ENCODE results near the gene CDKN2B.
A peak's percentile ranks its signal among the peaks of the same experiment; 100 is the strongest.

Gene CDKN2B

DNA sequence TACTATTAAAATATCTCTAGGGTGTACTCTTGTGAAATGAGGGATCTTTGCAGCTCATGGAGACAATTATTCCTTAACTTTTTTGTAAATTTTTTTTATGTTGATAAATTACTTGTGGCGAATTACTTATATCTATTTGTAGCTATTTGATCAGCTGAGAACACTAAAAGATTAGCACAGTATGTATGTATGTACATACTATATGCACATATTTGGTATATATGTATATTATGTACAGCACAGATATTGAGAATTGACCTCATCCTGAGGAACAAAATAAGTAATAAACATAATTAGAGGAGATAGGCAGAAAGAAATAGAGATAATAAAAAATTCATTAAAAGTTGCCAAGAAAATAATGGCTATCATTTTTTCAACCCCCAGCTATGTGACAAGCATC lies 26.7 kb downstream of the CDKN2B start:
- POLR2A ChIA-PET = no interaction called here

GRCh38 chr9:21976334-21976875 lies 32.7 kb downstream of the CDKN2B start:
- DNase-seq = no peak
- ChIA-PET CTCF (interaction anchor here (1.0 kb wide), 2 partner anchors 9 to 11 kb away, joined by 3 read pairs; no protein-coding TSS in a partner anchor), POLR2A (no interaction called here)
- Histone ChIP-seq H3K27ac (ENCODE audit: insufficient read depth in 1 of 2, low read depth in 1 of 2, low read length in 2 of 2, poor library complexity in 1 of 2, severe bottlenecking in 2 of 2) (no peak overlapping the region), H3K4me1 (ENCODE audit: control extremely low read depth in 1 of 4, control insufficient read depth in 4 of 4, insufficient read depth in 4 of 4, low read length in 3 of 4) (peaks cover 0 to 13% (median 7%) of the 10 kb centered on the region in 4 experiments), H3K9me3 (ENCODE audit: control extremely low read depth in 1 of 5, control insufficient read depth in 4 of 5, insufficient read depth in 2 of 5, low read depth in 1 of 5, low read length in 4 of 5) (peaks cover 0 to 2% (median 0%) of the 10 kb centered on the region in 5 experiments), H3K27me3 (replicated peaks in 2 of 5; ENCODE audit: control insufficient read depth in 4 of 5, insufficient read depth in 5 of 5, low read length in 4 of 5) (peaks cover 39 to 96% (median 68%) of the 10 kb centered on the region in 5 experiments), H3K4me3 (ENCODE audit: control insufficient read depth in 1 of 7, extremely low read depth in 1 of 7, insufficient read depth in 4 of 7, low read depth in 2 of 7, low read length in 6 of 7) (no peak overlapping the region), H3K36me3 (ENCODE audit: control insufficient read depth in 4 of 4, insufficient read depth in 4 of 4, low read length in 3 of 4) (no peaks in the 10 kb centered on the region)
- 19% methylated on average over 12 of the region's 19 CpGs for WGBS (ENCODE audit: insufficient coverage)

More for the DNA sequence above, 26.7 kb downstream of the CDKN2B start:
- H3K27me3 ChIP-seq (replicated peaks in 2 of 5; ENCODE audit: control insufficient read depth in 4 of 5, insufficient read depth in 5 of 5, low read length in 4 of 5) = peaks cover 15 to 90% (median 51%) of the 10 kb centered on the region in 5 experiments
- CTCF ChIA-PET = interaction anchor here (0.5 to 2.8 kb wide), 4 partner anchors 14 to 440 kb away, joined by 3 to 12 read pairs (median 6); no protein-coding TSS in a partner anchor
- H3K27ac ChIP-seq (ENCODE audit: insufficient read depth in 1 of 2, low read depth in 1 of 2, low read length in 2 of 2, poor library complexity in 1 of 2, severe bottlenecking in 2 of 2) = no peak overlapping the region
- H3K4me3 ChIP-seq (ENCODE audit: control insufficient read depth in 1 of 7, extremely low read depth in 1 of 7, insufficient read depth in 4 of 7, low read depth in 2 of 7, low read length in 6 of 7) = no peak overlapping the region
- no peaks in the 10 kb centered on the region for H3K36me3 ChIP-seq (ENCODE audit: control insufficient read depth in 4 of 4, insufficient read depth in 4 of 4, low read length in 3 of 4)
- no CpG with 5 or more reads among the region's 1 CpG for WGBS (ENCODE audit: insufficient coverage)
- H3K9me3 ChIP-seq (ENCODE audit: control extremely low read depth in 1 of 5, control insufficient read depth in 4 of 5, insufficient read depth in 2 of 5, low read depth in 1 of 5, low read length in 4 of 5) = peaks cover 0 to 2% (median 0%) of the 10 kb centered on the region in 5 experiments
- H3K4me1 ChIP-seq (ENCODE audit: control extremely low read depth in 1 of 4, control insufficient read depth in 4 of 4, insufficient read depth in 4 of 4, low read length in 3 of 4) = no peaks in the 10 kb centered on the region
- no peak for DNase-seq

DNA sequence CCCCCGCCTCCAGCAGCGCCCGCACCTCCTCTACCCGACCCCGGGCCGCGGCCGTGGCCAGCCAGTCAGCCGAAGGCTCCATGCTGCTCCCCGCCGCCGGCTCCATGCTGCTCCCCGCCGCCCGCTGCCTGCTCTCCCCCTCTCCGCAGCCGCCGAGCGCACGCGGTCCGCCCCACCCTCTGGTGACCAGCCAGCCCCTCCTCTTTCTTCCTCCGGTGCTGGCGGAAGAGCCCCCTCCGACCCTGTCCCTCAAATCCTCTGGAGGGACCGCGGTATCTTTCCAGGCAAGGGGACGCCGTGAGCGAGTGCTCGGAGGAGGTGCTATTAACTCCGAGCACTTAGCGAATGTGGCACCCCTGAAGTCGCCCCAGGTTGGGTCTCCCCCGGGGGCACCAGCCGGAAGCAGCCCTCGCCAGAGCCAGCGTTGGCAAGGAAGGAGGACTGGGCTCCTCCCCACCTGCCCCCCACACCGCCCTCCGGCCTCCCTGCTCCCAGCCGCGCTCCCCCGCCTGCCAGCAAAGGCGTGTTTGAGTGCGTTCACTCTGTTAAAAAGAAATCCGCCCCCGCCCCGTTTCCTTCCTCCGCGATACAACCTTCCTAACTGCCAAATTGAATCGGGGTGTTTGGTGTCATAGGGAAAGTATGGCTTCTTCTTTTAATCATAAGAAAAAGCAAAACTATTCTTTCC lies 34.2 kb downstream of the CDKN2B start:
- Histone ChIP-seq H3K4me3 (ENCODE audit: control insufficient read depth in 1 of 7, extremely low read depth in 1 of 7, insufficient read depth in 4 of 7, low read depth in 2 of 7, low read length in 6 of 7) (peak overlapping the region in 6 of 7 experiments; percentile 19 to 51 (median 38)), H3K27ac (ENCODE audit: insufficient read depth in 1 of 2, low read depth in 1 of 2, low read length in 2 of 2, poor library complexity in 1 of 2, severe bottlenecking in 2 of 2) (no peak overlapping the region), H3K27me3 (replicated peaks in 2 of 5; ENCODE audit: control insufficient read depth in 4 of 5, insufficient read depth in 5 of 5, low read length in 4 of 5) (peaks cover 49 to 100% (median 63%) of the 10 kb centered on the region in 5 experiments), H3K4me1 (ENCODE audit: control extremely low read depth in 1 of 4, control insufficient read depth in 4 of 4, insufficient read depth in 4 of 4, low read length in 3 of 4) (peaks cover 0 to 13% (median 7%) of the 10 kb centered on the region in 4 experiments), H3K9me3 (ENCODE audit: control extremely low read depth in 1 of 5, control insufficient read depth in 4 of 5, insufficient read depth in 2 of 5, low read depth in 1 of 5, low read length in 4 of 5) (peaks cover 0 to 10% (median 2%) of the 10 kb centered on the region in 5 experiments), H3K36me3 (ENCODE audit: control insufficient read depth in 4 of 4, insufficient read depth in 4 of 4, low read length in 3 of 4) (no peaks in the 10 kb centered on the region)
- ChIA-PET CTCF (interaction anchor here (1.9 kb wide), 1 partner anchor 9 kb away, joined by 5 read pairs; no protein-coding TSS in a partner anchor), POLR2A (no interaction called here)
- WGBS (ENCODE audit: insufficient coverage) = under 1% methylated on average over 33 of the region's 51 CpGs
- peak in 1 of 3 donors; percentile 60 for DNase-seq

DNA sequence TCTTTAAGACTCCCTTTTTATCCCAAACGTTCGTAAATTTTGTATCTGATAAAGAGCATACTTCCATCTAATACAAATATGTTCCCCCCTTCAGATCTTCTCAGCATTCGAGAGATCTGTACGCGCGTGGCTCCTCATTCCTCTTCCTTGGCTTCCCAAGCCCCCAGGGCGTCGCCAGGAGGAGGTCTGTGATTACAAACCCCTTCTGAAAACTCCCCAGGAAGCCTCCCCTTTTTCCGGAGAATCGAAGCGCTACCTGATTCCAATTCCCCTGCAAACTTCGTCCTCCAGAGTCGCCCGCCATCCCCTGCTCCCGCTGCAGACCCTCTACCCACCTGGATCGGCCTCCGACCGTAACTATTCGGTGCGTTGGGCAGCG lies 34.8 kb downstream of the CDKN2B start:
- CTCF ChIA-PET = interaction anchor here (1.9 kb wide), 1 partner anchor 9 kb away, joined by 5 read pairs; no protein-coding TSS in a partner anchor
- H3K27me3 ChIP-seq (replicated peaks in 2 of 5; ENCODE audit: control insufficient read depth in 4 of 5, insufficient read depth in 5 of 5, low read length in 4 of 5) = peaks cover 49 to 100% (median 61%) of the 10 kb centered on the region in 5 experiments
- POLR2A ChIA-PET = no interaction called here

DNA sequence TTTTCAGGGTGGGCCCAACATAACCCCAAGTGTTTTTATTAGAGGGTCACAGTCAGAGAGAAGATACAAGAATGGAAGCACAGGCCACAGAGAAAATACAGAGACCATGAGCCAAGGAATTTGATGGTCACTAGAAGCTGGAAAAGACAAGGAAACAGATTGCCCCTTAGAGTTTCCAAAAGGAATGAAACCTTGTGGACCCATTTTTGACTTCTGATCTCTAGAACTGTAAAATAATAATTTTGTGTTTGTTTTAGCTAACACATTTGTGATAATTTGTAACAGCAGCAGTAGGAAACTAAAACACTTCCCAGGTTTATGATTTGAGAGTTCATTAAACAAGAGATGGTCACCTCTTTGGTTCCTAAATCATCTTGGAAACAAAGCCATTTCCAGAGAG lies 36.7 kb downstream of the CDKN2B start:
- peaks cover 54 to 100% (median 65%) of the 10 kb centered on the region in 5 experiments for H3K27me3 ChIP-seq (replicated peaks in 2 of 5; ENCODE audit: control insufficient read depth in 4 of 5, insufficient read depth in 5 of 5, low read length in 4 of 5)

More for the DNA sequence above, 34.8 kb downstream of the CDKN2B start:
- peak in 1 of 3 donors; percentile 13 for DNase-seq
- WGBS (ENCODE audit: insufficient coverage) = 4% methylated on average over 15 of the region's 21 CpGs
- peak overlapping the region in 4 of 7 experiments; percentile 26 to 51 (median 40) for H3K4me3 ChIP-seq (ENCODE audit: control insufficient read depth in 1 of 7, extremely low read depth in 1 of 7, insufficient read depth in 4 of 7, low read depth in 2 of 7, low read length in 6 of 7)
- peaks cover 0 to 13% (median 7%) of the 10 kb centered on the region in 4 experiments for H3K4me1 ChIP-seq (ENCODE audit: control extremely low read depth in 1 of 4, control insufficient read depth in 4 of 4, insufficient read depth in 4 of 4, low read length in 3 of 4)
- peaks cover 0 to 14% (median under 1%) of the 10 kb centered on the region in 5 experiments for H3K9me3 ChIP-seq (ENCODE audit: control extremely low read depth in 1 of 5, control insufficient read depth in 4 of 5, insufficient read depth in 2 of 5, low read depth in 1 of 5, low read length in 4 of 5)
- H3K27ac ChIP-seq (ENCODE audit: insufficient read depth in 1 of 2, low read depth in 1 of 2, low read length in 2 of 2, poor library complexity in 1 of 2, severe bottlenecking in 2 of 2) = no peak overlapping the region
- H3K36me3 ChIP-seq (ENCODE audit: control insufficient read depth in 4 of 4, insufficient read depth in 4 of 4, low read length in 3 of 4) = no peaks in the 10 kb centered on the region

GRCh38 chr9:21970800-21971640 lies 38.1 kb downstream of the CDKN2B start:
- ChIA-PET CTCF (interaction anchor here (0.7 to 3.2 kb wide), 9 partner anchors 16 to 155 kb away, joined by 3 to 10 read pairs (median 4); partner anchors contain the start of genes CDKN2A, CDKN2B and CDKN2B-AS1), POLR2A (no interaction called here)
- Histone ChIP-seq H3K36me3 (ENCODE audit: control insufficient read depth in 4 of 4, insufficient read depth in 4 of 4, low read length in 3 of 4) (no peaks in the 10 kb centered on the region), H3K9me3 (ENCODE audit: control extremely low read depth in 1 of 5, control insufficient read depth in 4 of 5, insufficient read depth in 2 of 5, low read depth in 1 of 5, low read length in 4 of 5) (peaks cover 0 to 23% (median 9%) of the 10 kb centered on the region in 5 experiments), H3K27me3 (replicated peaks in 2 of 5; ENCODE audit: control insufficient read depth in 4 of 5, insufficient read depth in 5 of 5, low read length in 4 of 5) (peaks cover 49 to 99% (median 65%) of the 10 kb centered on the region in 5 experiments), H3K4me3 (ENCODE audit: control insufficient read depth in 1 of 7, extremely low read depth in 1 of 7, insufficient read depth in 4 of 7, low read depth in 2 of 7, low read length in 6 of 7) (no peak overlapping the region), H3K4me1 (ENCODE audit: control extremely low read depth in 1 of 4, control insufficient read depth in 4 of 4, insufficient read depth in 4 of 4, low read length in 3 of 4) (peaks cover 0 to 25% (median 15%) of the 10 kb centered on the region in 4 experiments), H3K27ac (ENCODE audit: insufficient read depth in 1 of 2, low read depth in 1 of 2, low read length in 2 of 2, poor library complexity in 1 of 2, severe bottlenecking in 2 of 2) (no peak overlapping the region)
- DNase-seq = peak in 1 of 3 donors; percentile 19
- 6% methylated on average over 38 of the region's 45 CpGs for WGBS (ENCODE audit: insufficient coverage)

More for the DNA sequence above, 36.7 kb downstream of the CDKN2B start:
- Histone ChIP-seq H3K9me3 (ENCODE audit: control extremely low read depth in 1 of 5, control insufficient read depth in 4 of 5, insufficient read depth in 2 of 5, low read depth in 1 of 5, low read length in 4 of 5) (peaks cover 0 to 21% (median 7%) of the 10 kb centered on the region in 5 experiments), H3K4me1 (ENCODE audit: control extremely low read depth in 1 of 4, control insufficient read depth in 4 of 4, insufficient read depth in 4 of 4, low read length in 3 of 4) (peaks cover 0 to 20% (median 12%) of the 10 kb centered on the region in 4 experiments), H3K4me3 (ENCODE audit: control insufficient read depth in 1 of 7, extremely low read depth in 1 of 7, insufficient read depth in 4 of 7, low read depth in 2 of 7, low read length in 6 of 7) (no peak overlapping the region), H3K27ac (ENCODE audit: insufficient read depth in 1 of 2, low read depth in 1 of 2, low read length in 2 of 2, poor library complexity in 1 of 2, severe bottlenecking in 2 of 2) (no peak overlapping the region), H3K36me3 (ENCODE audit: control insufficient read depth in 4 of 4, insufficient read depth in 4 of 4, low read length in 3 of 4) (no peaks in the 10 kb centered on the region)
- POLR2A ChIA-PET = no interaction called here
- CTCF ChIA-PET = interaction anchor here (0.9 to 1.8 kb wide), 3 partner anchors 14 to 57 kb away, joined by 4 read pairs; partner anchors contain the start of gene CDKN2B
- no peak for DNase-seq
